ENCODE data around the gene MRC2. TPM values are rescaled to one million over a fixed set of nuclear protein-coding genes. Genes with fewer than 3 reads are reported as not detected.

Gene MRC2
- total RNA-seq, 1 donor from 2014 or later = 418 TPM

DNA sequence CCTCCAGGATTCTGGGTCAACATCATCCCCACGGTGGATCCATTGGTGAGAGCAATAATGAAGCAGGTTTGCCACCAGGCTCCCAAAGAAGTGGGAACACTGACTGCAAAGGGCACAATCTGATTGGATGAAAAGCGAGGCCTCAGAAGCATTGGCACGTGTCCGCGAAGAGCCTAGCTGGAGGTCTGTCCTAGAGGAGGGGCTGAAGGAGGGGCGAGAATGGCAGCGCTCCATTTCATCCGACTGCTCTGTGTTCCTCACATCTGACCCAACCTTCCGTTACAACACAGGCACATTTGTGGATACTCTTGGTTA is 79.9 kb downstream of the MRC2 start:
- Mint-ChIP-seq H3K4me3 (ENCODE audit: unreplicated experiment) (no peak overlapping the region), H3K27me3 (ENCODE audit: unreplicated experiment) (no peaks in the 10 kb centered on the region)

DNA sequence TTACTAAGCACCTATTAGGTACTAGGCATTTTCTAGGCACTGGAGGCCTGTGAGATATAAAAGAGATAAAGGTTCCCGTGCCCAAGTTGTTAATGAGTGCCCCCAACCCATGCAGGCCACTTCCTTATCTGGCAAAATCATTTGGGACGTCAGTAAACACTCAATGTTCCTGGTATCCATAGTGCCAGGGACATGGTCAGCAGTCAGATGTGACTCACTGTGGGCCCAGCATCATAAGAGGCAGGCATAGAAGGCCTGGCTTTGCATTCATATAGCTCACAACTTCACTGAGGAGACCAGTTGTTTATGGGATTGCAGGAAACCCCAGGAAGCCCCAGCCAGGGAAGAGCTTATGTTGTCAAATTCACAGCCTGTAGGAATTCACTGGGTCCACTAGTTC is 81.1 kb downstream of the MRC2 start:
- TF ChIP-seq, protein P1, sequence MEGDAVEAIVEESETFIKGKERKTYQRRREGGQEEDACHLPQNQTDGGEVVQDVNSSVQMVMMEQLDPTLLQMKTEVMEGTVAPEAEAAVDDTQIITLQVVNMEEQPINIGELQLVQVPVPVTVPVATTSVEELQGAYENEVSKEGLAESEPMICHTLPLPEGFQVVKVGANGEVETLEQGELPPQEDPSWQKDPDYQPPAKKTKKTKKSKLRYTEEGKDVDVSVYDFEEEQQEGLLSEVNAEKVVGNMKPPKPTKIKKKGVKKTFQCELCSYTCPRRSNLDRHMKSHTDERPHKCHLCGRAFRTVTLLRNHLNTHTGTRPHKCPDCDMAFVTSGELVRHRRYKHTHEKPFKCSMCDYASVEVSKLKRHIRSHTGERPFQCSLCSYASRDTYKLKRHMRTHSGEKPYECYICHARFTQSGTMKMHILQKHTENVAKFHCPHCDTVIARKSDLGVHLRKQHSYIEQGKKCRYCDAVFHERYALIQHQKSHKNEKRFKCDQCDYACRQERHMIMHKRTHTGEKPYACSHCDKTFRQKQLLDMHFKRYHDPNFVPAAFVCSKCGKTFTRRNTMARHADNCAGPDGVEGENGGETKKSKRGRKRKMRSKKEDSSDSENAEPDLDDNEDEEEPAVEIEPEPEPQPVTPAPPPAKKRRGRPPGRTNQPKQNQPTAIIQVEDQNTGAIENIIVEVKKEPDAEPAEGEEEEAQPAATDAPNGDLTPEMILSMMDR (IDR thresholded peaks at IDR 0.05) = no peak
- H3K4me1 Mint-ChIP-seq (ENCODE audit: unreplicated experiment) = peaks cover 22% of the 10 kb centered on the region
- H3K27ac Mint-ChIP-seq (ENCODE audit: unreplicated experiment) = no peak overlapping the region
- DNase-seq (ENCODE audit: extremely low spot score, unreplicated experiment) = no peak
- no peaks in the 10 kb centered on the region for H3K27me3 Mint-ChIP-seq (ENCODE audit: unreplicated experiment)
- H3K9me3 Mint-ChIP-seq (ENCODE audit: unreplicated experiment) = no peaks in the 10 kb centered on the region
- H3K4me3 Mint-ChIP-seq (ENCODE audit: unreplicated experiment) = no peak overlapping the region
- no peaks in the 10 kb centered on the region for H3K36me3 Mint-ChIP-seq (ENCODE audit: unreplicated experiment)

More for the DNA sequence above, 79.9 kb downstream of the MRC2 start:
- Mint-ChIP-seq H3K4me1 (ENCODE audit: unreplicated experiment) (peaks cover 31% of the 10 kb centered on the region), H3K9me3 (ENCODE audit: unreplicated experiment) (no peaks in the 10 kb centered on the region), H3K27ac (ENCODE audit: unreplicated experiment) (no peak overlapping the region), H3K36me3 (ENCODE audit: unreplicated experiment) (no peaks in the 10 kb centered on the region)
- TF ChIP-seq, protein P1 (IDR thresholded peaks at IDR 0.05) = no peak
- DNase-seq (ENCODE audit: extremely low spot score, unreplicated experiment) = no peak

DNA sequence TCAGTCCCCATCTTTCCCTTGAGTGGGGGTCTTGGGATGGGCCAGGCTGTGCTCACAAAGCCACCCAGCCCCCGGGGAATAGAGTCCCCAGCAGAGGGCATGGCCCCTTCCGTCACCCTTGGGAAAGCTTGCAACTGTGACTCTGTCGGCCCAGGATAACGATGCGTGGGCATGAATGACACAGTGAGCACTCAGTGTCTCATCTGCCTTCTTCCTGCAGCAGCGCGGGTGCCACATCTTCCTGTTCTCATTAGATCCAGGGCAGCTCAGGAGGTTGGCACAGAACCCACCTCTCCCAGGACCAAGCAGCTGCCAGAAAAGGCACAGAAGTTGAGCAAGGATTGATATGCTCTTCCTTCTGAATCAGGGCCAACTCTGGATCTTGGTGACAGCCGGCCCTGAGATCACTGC is 84.7 kb downstream of the MRC2 start:
- DNase-seq (ENCODE audit: extremely low spot score, unreplicated experiment) = no peak
- TF ChIP-seq, protein P1 (IDR thresholded peaks at IDR 0.05) = no peak
- peaks cover 2% of the 10 kb centered on the region for H3K4me1 Mint-ChIP-seq (ENCODE audit: unreplicated experiment)
- H3K27ac Mint-ChIP-seq (ENCODE audit: unreplicated experiment) = no peak overlapping the region
- H3K36me3 Mint-ChIP-seq (ENCODE audit: unreplicated experiment) = no peaks in the 10 kb centered on the region
- no peaks in the 10 kb centered on the region for H3K27me3 Mint-ChIP-seq (ENCODE audit: unreplicated experiment)
- H3K9me3 Mint-ChIP-seq (ENCODE audit: unreplicated experiment) = no peaks in the 10 kb centered on the region
- no peak overlapping the region for H3K4me3 Mint-ChIP-seq (ENCODE audit: unreplicated experiment)

DNA sequence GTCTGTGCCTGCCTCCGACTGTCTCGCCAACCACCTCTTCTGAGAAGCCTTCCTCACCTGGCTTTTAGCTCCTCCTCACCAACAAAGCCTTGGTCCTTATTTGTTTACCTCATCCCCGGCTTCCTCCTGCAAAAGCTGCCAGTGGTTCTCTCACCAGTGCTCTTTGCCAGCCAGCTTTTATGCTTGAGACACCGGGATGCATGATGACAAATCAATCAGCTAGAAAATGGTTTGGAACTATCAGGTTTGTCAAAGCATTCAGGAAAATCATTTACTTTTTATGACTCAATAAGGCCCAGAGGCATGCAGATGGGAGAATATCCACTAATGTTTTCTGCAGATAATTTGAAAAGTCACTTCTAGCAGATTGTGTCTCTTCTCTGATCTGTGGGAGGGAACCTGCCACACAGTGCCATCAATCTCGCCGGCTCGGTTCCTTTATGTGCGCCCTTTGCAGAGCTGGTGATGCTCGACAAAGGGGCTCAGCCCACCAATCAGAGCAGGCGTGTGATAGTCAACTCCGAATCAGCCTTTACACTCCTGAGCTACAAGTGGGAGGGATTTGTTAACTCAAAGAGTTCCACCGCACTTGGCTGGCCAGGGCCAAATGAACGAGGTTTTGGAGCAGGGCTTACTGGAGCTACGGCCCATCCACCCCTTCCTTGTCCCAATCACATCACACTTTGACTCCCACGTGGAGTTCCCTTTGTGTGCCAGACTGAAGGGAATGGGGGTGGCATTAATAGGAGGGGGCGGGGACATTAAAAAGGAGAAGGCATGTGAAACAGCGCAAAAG is 85.8 kb downstream of the MRC2 start:
- H3K9me3 Mint-ChIP-seq (ENCODE audit: unreplicated experiment) = no peaks in the 10 kb centered on the region
- no peaks in the 10 kb centered on the region for H3K27me3 Mint-ChIP-seq (ENCODE audit: unreplicated experiment)
- TF ChIP-seq, protein P1 (IDR thresholded peaks at IDR 0.05) = no peak
- H3K27ac Mint-ChIP-seq (ENCODE audit: unreplicated experiment) = no peak overlapping the region
- DNase-seq (ENCODE audit: extremely low spot score, unreplicated experiment) = no peak
- H3K36me3 Mint-ChIP-seq (ENCODE audit: unreplicated experiment) = no peaks in the 10 kb centered on the region
- no peak overlapping the region for H3K4me3 Mint-ChIP-seq (ENCODE audit: unreplicated experiment)
- H3K4me1 Mint-ChIP-seq (ENCODE audit: unreplicated experiment) = peaks cover 2% of the 10 kb centered on the region

DNA sequence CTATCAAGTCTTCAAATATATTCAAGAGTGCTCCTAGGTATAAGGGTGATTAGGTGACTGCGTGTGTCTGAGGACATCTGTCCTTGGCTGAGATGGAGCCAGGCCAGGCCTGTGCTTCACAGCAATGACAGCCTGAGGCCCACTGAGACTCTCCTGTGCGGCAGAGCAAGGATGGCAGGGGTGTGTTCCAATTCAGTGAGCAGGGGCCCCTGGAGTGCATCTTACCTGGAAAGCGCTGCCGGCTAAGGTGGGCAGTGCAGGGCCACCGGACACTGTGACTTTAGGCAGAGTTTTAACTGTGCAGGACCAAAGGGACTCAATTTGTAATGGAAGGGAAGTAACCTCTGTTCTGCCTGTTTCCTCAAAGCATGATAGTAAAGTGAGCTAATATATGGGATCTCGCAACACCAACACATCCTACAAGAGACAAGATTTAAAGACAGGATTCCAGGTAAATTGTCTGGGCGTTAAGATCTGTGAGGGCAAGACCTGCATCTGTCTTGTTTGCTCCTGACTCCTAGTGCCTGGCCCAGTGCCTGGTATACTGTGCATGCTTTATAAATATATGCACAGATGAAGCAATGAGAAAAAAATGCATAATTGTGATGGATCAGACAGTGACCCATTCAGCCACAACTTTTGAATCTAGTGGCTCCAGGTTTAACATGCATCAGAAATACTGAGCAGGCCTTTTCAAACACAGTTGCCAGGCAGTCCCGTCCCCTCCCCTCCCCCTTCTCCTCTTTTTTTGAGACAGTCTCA is 86.7 kb downstream of the MRC2 start:
- no peak for DNase-seq (ENCODE audit: extremely low spot score, unreplicated experiment)
- Mint-ChIP-seq H3K27ac (ENCODE audit: unreplicated experiment) (no peak overlapping the region), H3K4me1 (ENCODE audit: unreplicated experiment) (peaks cover 2% of the 10 kb centered on the region), H3K4me3 (ENCODE audit: unreplicated experiment) (no peak overlapping the region), H3K9me3 (ENCODE audit: unreplicated experiment) (no peaks in the 10 kb centered on the region), H3K27me3 (ENCODE audit: unreplicated experiment) (no peaks in the 10 kb centered on the region), H3K36me3 (ENCODE audit: unreplicated experiment) (no peaks in the 10 kb centered on the region)
- TF ChIP-seq, protein P1 (IDR thresholded peaks at IDR 0.05) = no peak
